Stimulated activated CD8-positive, alpha-beta memory T cell treated with anti-CD3 and anti-CD28 coated beads, Interleukin-12 subunit alpha, Interleukin-12 subunit beta, amount 100 ng/mL, for 4 hours (primary cell): ENCODE measurements around the gene HFE.

ENCODE experiments used
- DNase-seq: peaks from one replicate; pipeline ENCODE4 v3.0.0-alpha.2; 2020; ENCODE audit warnings: low read depth

HFE gene

GRCh38 chr6:26133730-26134129 lies 46.5 kb downstream of the HFE start:
- DNase-seq, result no peak

- DNase-seq, result no peak
Observed at GRCh38 chr6:26136321-26136720, 49.1 kb downstream of the HFE start.

GRCh38 chr6:26140254-26140966 lies 53.2 kb downstream of the HFE start:
- no peak for DNase-seq

- no peak for DNase-seq
Observed at GRCh38 chr6:26140967-26141294, 53.7 kb downstream of the HFE start.

- no peak for DNase-seq
Observed at GRCh38 chr6:26141378-26141904, 54.2 kb downstream of the HFE start.

GRCh38 chr6:26142026-26142425 lies 54.8 kb downstream of the HFE start:
- DNase-seq, result no peak
